Transverse colon (tissue), 4 donors: ENCODE results near the gene RNF144A.

Experiments
- POLR2A ChIP-seq: fragments of 450-650 bp; IDR thresholded peaks from one replicate; pipeline ENCODE4 v1.6.1; 2016; ENCODE audit warnings: antibody characterized with exemption, mild to moderate bottlenecking, moderate library complexity
- POLR2AphosphoS5 ChIP-seq, 3 donors: sonication (generic); formaldehyde crosslinking; IDR thresholded peaks; one replicate each; pipeline ENCODE4 v1.6.1; 2016; ENCODE audit warnings: antibody characterized with exemption in 3 of 3
- TF ChIP-seq, protein P1 (sequence below), 5 experiments: fragments of 200-600 bp in 3 of 5; fragments of 450-650 bp in 2 of 5; sonication (generic) in 3 of 5; IDR thresholded peaks; 1 replicate in 2 of 5; 2 replicates in 3 of 5; pipeline ENCODE4 v1.5.1; 2016 to 2017; ENCODE audit warnings: antibody characterized with exemption in 5 of 5, inconsistent platforms in 3 of 5, mild to moderate bottlenecking in 2 of 5, moderate library complexity in 1 of 5

DNA sequence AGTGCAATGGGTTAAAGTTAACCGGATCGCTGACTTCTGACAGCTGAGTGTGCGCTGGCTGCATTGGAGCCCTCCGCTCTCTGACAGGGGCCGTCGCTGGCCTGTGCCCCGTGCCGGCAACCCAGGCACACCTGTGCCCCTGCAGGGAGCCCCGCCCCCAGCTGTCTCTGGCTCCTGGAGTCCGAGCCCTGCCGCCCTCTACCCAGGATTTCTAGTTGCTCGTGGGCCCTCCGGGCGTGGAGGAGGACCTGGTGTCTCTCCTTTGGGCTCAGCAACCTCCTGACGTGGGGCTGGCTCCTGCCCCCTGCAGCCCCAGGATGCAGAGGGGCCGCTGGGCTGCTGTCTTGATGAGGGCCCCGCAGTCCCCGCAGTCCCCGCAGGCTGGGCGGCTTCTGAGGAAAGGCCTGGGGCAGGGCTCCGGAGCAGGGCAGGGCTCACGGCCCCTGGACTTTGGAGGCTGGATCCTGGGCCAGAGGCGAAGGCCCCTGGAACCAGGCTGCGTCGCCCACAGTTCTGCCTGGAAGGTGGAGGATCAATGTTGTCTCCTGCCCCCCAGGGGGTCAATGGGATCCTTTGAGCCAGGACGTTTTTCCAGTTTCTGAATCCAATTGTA is 172.8 kb downstream of the RNF144A start:
- no peak for TF ChIP-seq POLR2A
- TF ChIP-seq, protein P1, sequence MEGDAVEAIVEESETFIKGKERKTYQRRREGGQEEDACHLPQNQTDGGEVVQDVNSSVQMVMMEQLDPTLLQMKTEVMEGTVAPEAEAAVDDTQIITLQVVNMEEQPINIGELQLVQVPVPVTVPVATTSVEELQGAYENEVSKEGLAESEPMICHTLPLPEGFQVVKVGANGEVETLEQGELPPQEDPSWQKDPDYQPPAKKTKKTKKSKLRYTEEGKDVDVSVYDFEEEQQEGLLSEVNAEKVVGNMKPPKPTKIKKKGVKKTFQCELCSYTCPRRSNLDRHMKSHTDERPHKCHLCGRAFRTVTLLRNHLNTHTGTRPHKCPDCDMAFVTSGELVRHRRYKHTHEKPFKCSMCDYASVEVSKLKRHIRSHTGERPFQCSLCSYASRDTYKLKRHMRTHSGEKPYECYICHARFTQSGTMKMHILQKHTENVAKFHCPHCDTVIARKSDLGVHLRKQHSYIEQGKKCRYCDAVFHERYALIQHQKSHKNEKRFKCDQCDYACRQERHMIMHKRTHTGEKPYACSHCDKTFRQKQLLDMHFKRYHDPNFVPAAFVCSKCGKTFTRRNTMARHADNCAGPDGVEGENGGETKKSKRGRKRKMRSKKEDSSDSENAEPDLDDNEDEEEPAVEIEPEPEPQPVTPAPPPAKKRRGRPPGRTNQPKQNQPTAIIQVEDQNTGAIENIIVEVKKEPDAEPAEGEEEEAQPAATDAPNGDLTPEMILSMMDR (IDR thresholded peaks at IDR 0.05), result no peak
- TF ChIP-seq POLR2AphosphoS5 (IDR thresholded peaks at IDR 0.05), result no peak
